ENCODE data around the gene SAP25.
A peak's percentile ranks its signal among the peaks of the same experiment; 100 is the strongest.

SAP25 gene

GRCh38 chr7:100589341-100589947 lies 15.7 kb upstream of the SAP25 start:
- H3K36me3 ChIP-seq (ENCODE audit: control insufficient read depth, insufficient read depth, low read length): no peaks in the 10 kb centered on the region
- H3K9ac ChIP-seq (ENCODE audit: low read length): peak overlapping the region; percentile 39
- H3K9me3 ChIP-seq (ENCODE audit: control insufficient read depth, low read length): no peaks in the 10 kb centered on the region
- peaks cover 11% of the 10 kb centered on the region for H3K4me1 ChIP-seq (ENCODE audit: control insufficient read depth, insufficient read depth, low read length)
- H3K27me3 ChIP-seq (ENCODE audit: control insufficient read depth, insufficient read depth, low read length): peaks cover 16% of the 10 kb centered on the region
- no peak overlapping the region for H3K4me3 ChIP-seq (ENCODE audit: low read length)

DNA sequence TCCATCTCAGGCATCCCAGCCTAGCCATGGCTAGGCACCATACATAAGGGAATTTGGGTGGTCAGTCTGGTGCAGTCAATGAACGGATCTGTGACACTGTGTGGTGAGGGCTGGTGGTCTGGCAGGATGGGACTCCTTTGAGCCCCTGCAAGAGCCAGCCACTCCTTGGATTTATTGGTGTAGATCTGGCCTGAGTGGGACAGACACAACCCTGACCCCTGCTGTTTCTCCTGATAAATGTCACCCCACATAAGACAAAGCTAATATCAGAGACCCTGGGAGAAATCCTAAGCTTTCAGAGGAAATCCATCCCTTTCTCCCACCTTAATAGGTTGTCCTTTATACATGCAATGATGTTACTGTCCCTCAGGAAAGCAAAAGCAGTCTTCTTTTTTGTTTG lies 14.7 kb upstream of the SAP25 start:
- Histone ChIP-seq H3K9ac (ENCODE audit: low read length) (no peak overlapping the region), H3K27me3 (ENCODE audit: control insufficient read depth, insufficient read depth, low read length) (peaks cover 16% of the 10 kb centered on the region), H3K9me3 (ENCODE audit: control insufficient read depth, low read length) (no peaks in the 10 kb centered on the region), H3K4me1 (ENCODE audit: control insufficient read depth, insufficient read depth, low read length) (peaks cover 21% of the 10 kb centered on the region), H3K36me3 (ENCODE audit: control insufficient read depth, insufficient read depth, low read length) (no peaks in the 10 kb centered on the region), H3K4me3 (ENCODE audit: low read length) (no peak overlapping the region)

GRCh38 chr7:100586266-100587025 lies 12.7 kb upstream of the SAP25 start, which contains the start of gene FBXO24:
Gene FBXO24 (plus strand): TSS chr7:100586328. CDS start chr7:100586626, 298 bp downstream.
- Histone ChIP-seq H3K4me1 (ENCODE audit: control insufficient read depth, insufficient read depth, low read length) (peaks cover 39% of the 10 kb centered on the region), H3K4me3 (ENCODE audit: low read length) (peak within 1 kb of the TSS; percentile 66), H3K36me3 (ENCODE audit: control insufficient read depth, insufficient read depth, low read length) (peaks cover 8% of the 10 kb centered on the region), H3K9me3 (ENCODE audit: control insufficient read depth, low read length) (no peaks in the 10 kb centered on the region), H3K9ac (ENCODE audit: low read length) (peak within 1 kb of the TSS; percentile 84), H3K27me3 (ENCODE audit: control insufficient read depth, insufficient read depth, low read length) (peaks cover 16% of the 10 kb centered on the region)

- Histone ChIP-seq H3K4me3 (ENCODE audit: low read length) (peak within 1 kb of the TSS; percentile 66), H3K9me3 (ENCODE audit: control insufficient read depth, low read length) (no peaks in the 10 kb centered on the region), H3K36me3 (ENCODE audit: control insufficient read depth, insufficient read depth, low read length) (peaks cover 12% of the 10 kb centered on the region), H3K9ac (ENCODE audit: low read length) (peak within 1 kb of the TSS; percentile 84), H3K27me3 (ENCODE audit: control insufficient read depth, insufficient read depth, low read length) (peaks cover 15% of the 10 kb centered on the region), H3K4me1 (ENCODE audit: control insufficient read depth, insufficient read depth, low read length) (peaks cover 39% of the 10 kb centered on the region)
Observed at GRCh38 chr7:100585511-100586265, 12.0 kb upstream of the SAP25 start, which contains the start of gene LRCH4. Gene LRCH4 (minus strand): TSS chr7:100586129. CDS start chr7:100586100, 29 bp downstream.

GRCh38 chr7:100584683-100585510 lies 11.2 kb upstream of the SAP25 start:
- Histone ChIP-seq H3K36me3 (ENCODE audit: control insufficient read depth, insufficient read depth, low read length) (peaks cover 20% of the 10 kb centered on the region), H3K9ac (ENCODE audit: low read length) (peak overlapping the region; percentile 84), H3K4me1 (ENCODE audit: control insufficient read depth, insufficient read depth, low read length) (peaks cover 39% of the 10 kb centered on the region), H3K4me3 (ENCODE audit: low read length) (peak overlapping the region; percentile 66), H3K27me3 (ENCODE audit: control insufficient read depth, insufficient read depth, low read length) (peaks cover 7% of the 10 kb centered on the region), H3K9me3 (ENCODE audit: control insufficient read depth, low read length) (no peaks in the 10 kb centered on the region)

GRCh38 chr7:100584054-100584682 lies 10.5 kb upstream of the SAP25 start:
- Histone ChIP-seq H3K9ac (ENCODE audit: low read length) (peak overlapping the region; percentile 84), H3K9me3 (ENCODE audit: control insufficient read depth, low read length) (no peaks in the 10 kb centered on the region), H3K27me3 (ENCODE audit: control insufficient read depth, insufficient read depth, low read length) (no peaks in the 10 kb centered on the region), H3K4me3 (ENCODE audit: low read length) (peak overlapping the region; percentile 66), H3K4me1 (ENCODE audit: control insufficient read depth, insufficient read depth, low read length) (peaks cover 39% of the 10 kb centered on the region), H3K36me3 (ENCODE audit: control insufficient read depth, insufficient read depth, low read length) (peaks cover 22% of the 10 kb centered on the region)

DNA sequence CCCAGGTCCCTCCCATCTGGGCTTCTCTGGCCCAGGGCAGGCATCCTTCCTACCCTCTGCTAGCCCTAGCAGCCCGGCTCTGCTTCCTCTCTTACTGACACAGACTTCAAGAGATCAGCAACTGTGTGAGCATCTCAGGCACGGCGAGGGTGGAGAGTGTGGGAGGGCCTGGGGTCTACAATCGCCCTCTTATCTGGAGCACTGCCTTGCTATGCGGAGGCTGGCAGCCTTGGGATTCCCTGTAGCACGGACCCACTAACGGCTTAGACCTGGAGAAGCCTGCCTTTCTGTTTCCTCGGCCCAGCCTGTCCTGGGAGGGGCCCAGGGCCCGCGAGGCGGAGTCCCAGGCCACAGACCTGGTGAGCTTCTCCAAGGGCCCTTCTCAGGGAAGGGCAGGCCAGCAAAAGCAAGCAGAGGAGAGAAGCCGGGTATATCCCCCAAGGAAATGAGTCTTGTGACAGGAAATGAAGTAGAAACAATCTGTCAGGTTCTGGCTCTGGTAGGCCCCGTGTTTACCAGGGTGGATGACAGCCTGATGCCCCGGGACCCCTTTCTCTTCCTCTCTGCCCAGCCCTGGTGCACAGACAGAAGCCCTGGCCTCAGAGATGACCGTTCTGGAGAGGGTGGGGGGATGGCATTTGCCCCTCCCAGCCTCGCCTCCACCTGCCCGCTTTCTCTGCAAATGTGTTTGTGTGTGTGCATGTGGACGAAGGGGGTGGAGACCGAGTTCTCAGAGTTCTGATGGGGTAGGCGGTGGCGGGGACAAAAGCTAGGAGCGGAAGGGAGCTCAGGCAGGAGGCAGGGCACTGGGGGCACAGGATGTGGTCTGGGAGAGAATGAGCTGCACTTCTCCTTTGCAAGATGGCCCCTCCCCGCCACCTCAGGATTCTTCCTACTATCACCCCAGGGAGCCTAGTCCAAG lies 9.7 kb upstream of the SAP25 start:
- no peak overlapping the region for H3K4me3 ChIP-seq (ENCODE audit: low read length)
- peak overlapping the region; percentile 49 for H3K9ac ChIP-seq (ENCODE audit: low read length)
- H3K36me3 ChIP-seq (ENCODE audit: control insufficient read depth, insufficient read depth, low read length): peaks cover 29% of the 10 kb centered on the region
- H3K27me3 ChIP-seq (ENCODE audit: control insufficient read depth, insufficient read depth, low read length): no peaks in the 10 kb centered on the region
- H3K4me1 ChIP-seq (ENCODE audit: control insufficient read depth, insufficient read depth, low read length): peaks cover 39% of the 10 kb centered on the region
- H3K9me3 ChIP-seq (ENCODE audit: control insufficient read depth, low read length): no peaks in the 10 kb centered on the region

DNA sequence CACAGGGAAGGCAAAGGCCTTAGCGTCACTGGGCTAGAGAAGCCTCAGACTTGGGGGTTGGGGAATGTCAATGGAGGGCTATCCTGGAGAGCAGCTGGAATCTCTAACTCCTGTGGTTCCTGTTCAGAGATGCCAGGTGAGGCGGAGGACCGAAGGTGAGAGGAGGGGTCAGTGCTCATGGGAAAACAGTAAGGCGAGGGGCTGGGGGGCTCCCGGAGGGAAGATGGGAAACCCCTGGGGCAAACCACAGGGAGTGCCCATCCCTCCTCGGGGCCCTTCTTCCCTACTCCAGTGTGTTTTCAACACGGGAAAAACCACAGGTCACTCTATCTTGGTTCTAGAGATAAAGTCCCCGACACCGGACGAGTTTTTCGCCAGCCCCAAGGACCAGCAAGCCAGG lies 8.9 kb upstream of the SAP25 start:
- H3K9ac ChIP-seq (ENCODE audit: low read length): peak overlapping the region; percentile 49
- H3K36me3 ChIP-seq (ENCODE audit: control insufficient read depth, insufficient read depth, low read length): peaks cover 36% of the 10 kb centered on the region
- H3K9me3 ChIP-seq (ENCODE audit: control insufficient read depth, low read length): no peaks in the 10 kb centered on the region
- H3K4me3 ChIP-seq (ENCODE audit: low read length): no peak overlapping the region
- H3K27me3 ChIP-seq (ENCODE audit: control insufficient read depth, insufficient read depth, low read length): no peaks in the 10 kb centered on the region
- H3K4me1 ChIP-seq (ENCODE audit: control insufficient read depth, insufficient read depth, low read length): peaks cover 39% of the 10 kb centered on the region

DNA sequence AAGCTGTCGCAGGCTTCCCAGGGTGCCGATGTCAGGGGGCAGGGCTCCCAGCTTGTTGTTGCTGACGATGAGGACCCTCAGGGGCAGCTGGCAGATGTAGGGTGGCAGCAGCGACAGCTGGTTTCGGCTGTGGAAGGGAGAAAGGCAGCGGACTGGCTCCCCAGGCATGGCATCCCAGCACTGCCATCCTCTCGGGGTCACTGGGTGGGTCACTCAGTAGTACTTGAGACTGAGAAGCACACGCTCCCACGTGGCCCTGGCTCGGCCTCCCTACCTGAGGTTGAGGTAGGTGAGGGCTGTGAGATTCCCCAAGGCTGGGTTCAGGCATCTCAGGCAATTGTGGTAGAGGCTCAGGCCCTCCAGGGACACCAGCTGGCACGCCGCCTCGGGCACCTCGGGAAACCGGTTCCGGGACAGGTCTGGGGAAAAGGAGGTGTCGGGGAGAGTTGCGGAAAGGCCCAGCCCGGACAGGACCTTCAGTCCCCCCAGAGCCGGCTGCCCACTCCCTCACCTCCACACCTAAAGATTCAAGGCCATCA lies 8.4 kb upstream of the SAP25 start:
- no peaks in the 10 kb centered on the region for H3K27me3 ChIP-seq (ENCODE audit: control insufficient read depth, insufficient read depth, low read length)
- no peaks in the 10 kb centered on the region for H3K9me3 ChIP-seq (ENCODE audit: control insufficient read depth, low read length)
- H3K4me3 ChIP-seq (ENCODE audit: low read length): no peak overlapping the region
- peaks cover 38% of the 10 kb centered on the region for H3K4me1 ChIP-seq (ENCODE audit: control insufficient read depth, insufficient read depth, low read length)
- peak overlapping the region; percentile 49 for H3K9ac ChIP-seq (ENCODE audit: low read length)
- peaks cover 37% of the 10 kb centered on the region for H3K36me3 ChIP-seq (ENCODE audit: control insufficient read depth, insufficient read depth, low read length)

- H3K9ac ChIP-seq (ENCODE audit: low read length): no peak overlapping the region
- H3K27me3 ChIP-seq (ENCODE audit: control insufficient read depth, insufficient read depth, low read length): no peaks in the 10 kb centered on the region
- no peak overlapping the region for H3K4me3 ChIP-seq (ENCODE audit: low read length)
- peaks cover 37% of the 10 kb centered on the region for H3K36me3 ChIP-seq (ENCODE audit: control insufficient read depth, insufficient read depth, low read length)
- H3K4me1 ChIP-seq (ENCODE audit: control insufficient read depth, insufficient read depth, low read length): peaks cover 36% of the 10 kb centered on the region
- no peaks in the 10 kb centered on the region for H3K9me3 ChIP-seq (ENCODE audit: control insufficient read depth, low read length)
Observed at GRCh38 chr7:100580466-100581283, 7.0 kb upstream of the SAP25 start.

Data from mucosa of stomach (tissue), 1 donor.